GM12864 (cell line): ENCODE measurements around the gene BFSP2.
"Not testable (repeated sequence)": the region's sequence is repeated elsewhere in the genome, so short reads cannot be mapped to it uniquely, and the experiment has no call there.

ENCODE experiments used
- DNase-seq: peaks from one replicate; pipeline ENCODE4 v3.0.0-alpha.2; 2011; ENCODE audit warnings: low read depth
- H3K4me3 ChIP-seq: 2 replicates; pipeline ENCODE4 v1.5.1; 2011; ENCODE audit warnings: mild to moderate bottlenecking, low read depth, low read length, control low read depth
- CTCF ChIP-seq: IDR thresholded peaks from 2 replicates; pipeline ENCODE4 v1.5.1; 2011; ENCODE audit warnings: low read depth, mild to moderate bottlenecking, moderate library complexity, low read length, control low read depth, inconsistent platforms; ENCODE audit errors: missing control alignments

Gene BFSP2

DNA sequence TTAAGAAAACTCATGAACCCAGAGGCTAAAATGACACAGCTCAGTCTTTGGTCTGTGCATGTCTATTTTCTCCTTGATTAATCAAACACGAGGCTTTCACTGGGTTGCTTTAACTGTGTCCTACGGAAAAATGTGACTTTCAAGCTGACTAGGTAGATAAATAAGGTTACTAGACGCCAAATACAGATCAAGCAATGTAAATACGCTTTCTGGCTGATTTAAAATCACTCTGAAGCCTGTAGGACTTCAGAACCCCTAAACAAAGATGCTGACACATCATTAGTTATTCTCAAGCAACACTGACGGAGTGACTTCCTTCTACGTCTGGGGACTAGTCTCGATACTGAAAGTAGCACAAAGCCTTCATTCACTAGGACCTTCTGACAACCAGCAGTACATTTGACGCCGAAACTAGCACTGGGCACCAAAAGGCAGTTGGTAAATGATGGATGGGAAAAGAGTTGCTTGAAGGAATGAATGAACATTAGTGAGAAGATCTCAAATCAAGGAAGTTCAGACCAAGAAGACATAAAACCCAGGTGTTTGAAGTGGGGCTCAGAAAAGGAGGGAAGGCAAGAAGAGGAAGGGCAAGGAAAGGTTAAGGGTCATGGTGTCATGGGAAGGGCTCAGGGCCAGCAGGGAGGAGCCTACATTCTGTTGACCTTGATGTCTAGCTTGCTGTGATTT lies 106.5 kb downstream of the BFSP2 start:
- TF ChIP-seq CTCF = no peak
- H3K4me3 ChIP-seq = peak overlapping the region; percentile 18
- DNase-seq = peak; percentile 83

- no peak for DNase-seq
- TF ChIP-seq CTCF = no peak
- H3K4me3 ChIP-seq = no peak overlapping the region
Measured at GRCh38 chr3:133509488-133509887, 109.6 kb downstream of the BFSP2 start.

DNA sequence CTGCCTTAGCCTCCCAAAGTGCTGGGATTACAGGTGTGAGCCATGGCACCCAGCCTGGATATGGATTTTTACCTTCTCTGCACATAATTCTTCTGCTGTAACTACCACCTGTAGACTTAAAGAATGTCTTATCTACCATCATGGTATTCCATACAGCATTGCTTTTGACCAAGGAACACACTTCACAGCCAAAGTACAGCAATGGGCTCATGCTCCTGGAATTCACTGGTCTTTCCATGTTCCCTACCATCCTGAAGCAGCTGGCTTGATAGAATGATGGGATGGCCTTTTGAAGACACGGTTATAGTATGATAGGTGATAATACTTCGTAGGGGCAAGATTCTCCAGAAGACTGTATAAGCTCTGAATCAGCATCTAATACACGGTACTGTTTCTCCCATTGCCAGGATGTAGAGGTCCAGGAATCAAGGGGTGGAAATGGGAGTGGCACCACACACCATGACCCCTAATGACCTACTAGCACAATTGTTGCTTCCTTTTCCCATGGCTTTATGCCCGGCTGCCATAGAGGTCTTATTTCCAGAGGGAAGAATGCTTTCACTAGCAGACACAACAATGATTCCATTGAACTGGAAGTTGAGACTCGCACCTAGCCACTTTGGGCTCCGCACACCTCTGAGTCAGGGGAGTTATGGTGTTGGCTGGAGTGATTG lies 112.7 kb downstream of the BFSP2 start:
- H3K4me3 ChIP-seq = no peak overlapping the region
- no peak for TF ChIP-seq CTCF
- DNase-seq = no peak

DNA sequence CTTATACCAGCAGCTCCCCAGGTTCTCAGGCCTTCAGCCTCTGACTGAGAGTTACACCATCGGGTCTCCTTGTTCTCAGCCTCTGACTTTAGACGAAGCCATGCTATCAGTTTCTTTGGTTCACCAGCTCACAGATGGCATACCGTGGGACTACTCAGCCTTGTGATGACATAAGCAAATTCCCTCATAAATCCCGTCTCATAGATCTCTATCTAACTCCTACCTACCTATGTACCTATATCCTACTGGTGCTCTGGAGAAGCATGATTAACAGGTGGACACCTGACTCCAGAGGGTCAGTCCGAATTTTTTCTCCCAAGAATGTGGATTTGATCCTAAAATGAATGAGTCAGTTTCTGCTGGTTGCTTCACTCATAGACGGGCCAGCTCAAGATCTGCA lies 114.6 kb downstream of the BFSP2 start:
- no peak overlapping the region for H3K4me3 ChIP-seq
- TF ChIP-seq CTCF = no peak
- no peak for DNase-seq

- no peak for TF ChIP-seq CTCF
- no peak for DNase-seq
- no peak overlapping the region for H3K4me3 ChIP-seq
Measured at GRCh38 chr3:133515127-133515526, 115.3 kb downstream of the BFSP2 start.

- DNase-seq = no peak
- TF ChIP-seq CTCF = no peak
- no peak overlapping the region for H3K4me3 ChIP-seq
Measured at GRCh38 chr3:133520286-133520685, 120.4 kb downstream of the BFSP2 start.

GRCh38 chr3:133520938-133521337 lies 121.1 kb downstream of the BFSP2 start:
- DNase-seq, H3K4me3 ChIP-seq: not testable (repeated sequence)
